Liver (tissue), 9 donors: Measurements from ENCODE around the gene OR10H4. TPM values are rescaled to one million over a fixed set of nuclear protein-coding genes. Genes with fewer than 3 reads are reported as not detected.

Experiments used
- DNase-seq: peaks from one replicate; pipeline ENCODE4 v3.0.0-alpha.2; 2017; ENCODE audit warnings: low spot score
- H3K27ac ChIP-seq, 2 donors: one replicate each; pipeline ENCODE4 v1.7.0; 2013; ENCODE audit warnings: inconsistent platforms in 2 of 2, low read length in 2 of 2, control low read depth in 1 of 2, low read depth in 1 of 2, mild to moderate bottlenecking in 1 of 2
- H3K27me3 ChIP-seq, 4 donors: one replicate each; pipeline versions ENCODE4 v1.6.1 to v1.7.0; 2013; ENCODE audit warnings: low read length in 3 of 4, inconsistent platforms in 1 of 4, mild to moderate bottlenecking in 1 of 4, moderate library complexity in 1 of 4; ENCODE audit not compliant: control insufficient read depth in 4 of 4, insufficient read depth in 4 of 4
- H3K36me3 ChIP-seq, 4 donors: one replicate each; pipeline versions ENCODE4 v1.6.1 to v1.7.0; 2013; ENCODE audit warnings: low read length in 3 of 4, mild to moderate bottlenecking in 3 of 4, low read depth in 1 of 4, moderate library complexity in 1 of 4; ENCODE audit not compliant: control insufficient read depth in 4 of 4, insufficient read depth in 3 of 4
- H3K4me1 ChIP-seq, 4 donors: one replicate each; pipeline versions ENCODE4 v1.6.1 to v1.7.0; 2013; ENCODE audit warnings: low read length in 3 of 4, mild to moderate bottlenecking in 3 of 4, moderate library complexity in 1 of 4; ENCODE audit not compliant: control insufficient read depth in 4 of 4, insufficient read depth in 4 of 4
- H3K4me3 ChIP-seq, 3 donors: one replicate each; pipeline versions ENCODE4 v1.6.1 to v1.7.0; 2013; ENCODE audit warnings: low read length in 3 of 3, control low read depth in 1 of 3, low read depth in 1 of 3, mild to moderate bottlenecking in 1 of 3
- H3K9ac ChIP-seq, 2 donors: one replicate each; pipeline ENCODE4 v1.7.0; 2013; ENCODE audit warnings: low read length in 2 of 2, mild to moderate bottlenecking in 2 of 2, moderate library complexity in 2 of 2, control low read depth in 1 of 2, low read depth in 1 of 2
- H3K9me3 ChIP-seq, 4 donors: one replicate each; pipeline versions ENCODE4 v1.6.1 to v1.7.0; 2013; ENCODE audit warnings: low read length in 3 of 4; ENCODE audit not compliant: control insufficient read depth in 4 of 4
- CTCF ChIP-seq: fragments of 150-350 bp; IDR thresholded peaks from 2 replicates; pipeline ENCODE4 v1.5.1; 2017; ENCODE audit warnings: improper control_type of control experiment, low read depth, low read length; ENCODE audit not compliant: missing input control
- EGR1 ChIP-seq, 2 donors: IDR thresholded peaks; 2 replicates each; pipeline ENCODE4 v1.6.1; 2016 to 2018; ENCODE audit warnings: antibody characterized with exemption in 2 of 2, low read depth in 2 of 2
- FOXA1 ChIP-seq: IDR thresholded peaks from 2 replicates; pipeline ENCODE4 v1.6.1; 2016; ENCODE audit warnings: antibody characterized with exemption
- FOXA2 ChIP-seq: IDR thresholded peaks from 2 replicates; pipeline ENCODE4 v1.6.1; 2016; ENCODE audit warnings: antibody characterized with exemption
- GABPA ChIP-seq, 2 donors: IDR thresholded peaks in 1 of 2; conservative IDR thresholded peaks in 1 of 2; 2 replicates each; pipeline ENCODE4 v1.6.1; 2016; ENCODE audit warnings: antibody characterized with exemption in 2 of 2, mild to moderate bottlenecking in 1 of 2, moderate library complexity in 1 of 2
- HNF4A ChIP-seq, 2 donors: conservative IDR thresholded peaks; 2 replicates each; pipeline ENCODE4 v1.6.1; 2016; ENCODE audit warnings: antibody characterized with exemption in 2 of 2, mild to moderate bottlenecking in 2 of 2
- HNF4G ChIP-seq: IDR thresholded peaks from 2 replicates; pipeline ENCODE4 v1.6.1; 2016; ENCODE audit warnings: antibody characterized with exemption
- JUND ChIP-seq, 2 donors: IDR thresholded peaks; 2 replicates each; pipeline ENCODE4 v1.6.1; 2016; ENCODE audit warnings: antibody characterized with exemption in 2 of 2
- MAX ChIP-seq: IDR thresholded peaks from 2 replicates; pipeline ENCODE4 v1.6.1; 2016; ENCODE audit warnings: antibody characterized with exemption
- NR2F2 ChIP-seq: IDR thresholded peaks from 2 replicates; pipeline ENCODE4 v1.6.1; 2016; ENCODE audit warnings: antibody characterized with exemption
- RAD21 ChIP-seq, 2 donors: IDR thresholded peaks; 2 replicates each; pipeline ENCODE4 v1.6.1; 2016; ENCODE audit warnings: antibody characterized with exemption in 2 of 2, mild to moderate bottlenecking in 2 of 2
- REST ChIP-seq: IDR thresholded peaks from 2 replicates; pipeline ENCODE4 v1.6.1; 2016; ENCODE audit warnings: antibody characterized with exemption, mild to moderate bottlenecking
- RXRA ChIP-seq, 2 donors: IDR thresholded peaks; 2 replicates each; pipeline ENCODE4 v1.6.1; 2017 to 2018; ENCODE audit warnings: antibody characterized with exemption in 2 of 2, mild to moderate bottlenecking in 1 of 2
- SP1 ChIP-seq: IDR thresholded peaks from 2 replicates; pipeline ENCODE4 v1.6.1; 2018; ENCODE audit warnings: antibody characterized with exemption, mild to moderate bottlenecking
- TAF1 ChIP-seq: conservative IDR thresholded peaks from 2 replicates; pipeline ENCODE4 v1.6.1; 2016; ENCODE audit warnings: antibody characterized with exemption, mild to moderate bottlenecking
- YY1 ChIP-seq: IDR thresholded peaks from 2 replicates; pipeline ENCODE4 v1.6.1; 2016; ENCODE audit warnings: antibody characterized with exemption, mild to moderate bottlenecking
- WGBS: extraction: QIAGEN DNeasy Blood & Tissue Kit; methylation state at CpG from one replicate; pipeline ENCODE4 v1.1.7; 2013; 5-methylcytosine and 5-hydroxymethylcytosine counted together
- polyA plus RNA-seq, 2 donors: library from polyadenylated mRNA; stranded (reverse) in 1 of 2; unstranded in 1 of 2; fragments of 200-250 nt in 1 of 2; fragments of >200 nt in 1 of 2; fragmentation: Nextera tagmentation in 1 of 2; extraction: Ambion mirVana in 1 of 2; gene quantifications; one replicate each; pipeline versions ENCODE4 v1.2.1 to v1.2.3, GENCODE V29; 2013 to 2015
- total RNA-seq, 2 donors: library from RNA; depleted of rRNA; stranded (reverse); fragments of >200 nt; gene quantifications; one replicate each; pipeline ENCODE4 v1.2.3, GENCODE V29; 2014
- TF ChIP-seq, protein P1 (sequence below): IDR thresholded peaks from 2 replicates; pipeline ENCODE4 v1.6.1; 2016; ENCODE audit warnings: antibody characterized with exemption
- TF ChIP-seq, protein P2 (sequence below): IDR thresholded peaks from 2 replicates; pipeline ENCODE4 v1.6.1; 2016; ENCODE audit warnings: antibody characterized with exemption
- donor health status: healthy.
- donor health status: healthy.
- donor health status: healthy.
- donor health status: healthy.
- donor health status: healthy.

Gene OR10H4
- total and polyA plus RNA-seq, 4 donors, result not detected

DNA sequence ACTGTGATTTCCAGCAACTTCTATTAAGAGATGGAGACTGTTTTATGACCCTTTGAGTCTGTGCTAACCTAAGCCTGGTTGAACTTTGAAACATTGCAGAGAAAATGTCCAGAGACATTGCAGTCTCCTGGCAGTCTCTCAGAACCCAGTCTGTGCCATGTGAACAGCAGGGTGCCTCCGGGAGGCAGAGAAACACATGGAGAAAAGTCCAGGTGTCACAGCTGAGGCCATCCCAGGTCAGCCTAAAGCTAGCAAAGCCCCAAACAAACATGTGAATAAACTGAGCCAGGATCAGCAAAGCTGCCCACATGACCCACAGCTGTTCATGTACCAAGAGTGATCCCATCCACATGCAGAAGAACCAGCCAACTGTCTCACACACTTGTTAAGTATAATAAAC lies 22.3 kb upstream of the OR10H4 start:
- H3K9ac ChIP-seq, result no peak overlapping the region
- H3K4me3 ChIP-seq, result no peak overlapping the region
- H3K27me3 ChIP-seq, result no peaks in the 10 kb centered on the region
- H3K27ac ChIP-seq, result peak overlapping the region; percentile 69 to 74
- H3K9me3 ChIP-seq, result no peaks in the 10 kb centered on the region
- no peak for DNase-seq
- WGBS, result 19% methylated on average over 1 of the region's 1 CpG
- H3K36me3 ChIP-seq, result peaks cover 0 to 25% (median 20%) of the 10 kb centered on the region in 4 donors
- TF ChIP-seq EGR1 (IDR thresholded peaks at IDR 0.05; ENCODE audit: low read depth in 2 of 2) (no peak), REST (peak; percentile 85), JUND (IDR thresholded peaks at IDR 0.05) (peak; percentile 62 to 93), YY1 (peak; percentile 76), NR2F2 (peak; percentile 83), GABPA (IDR thresholded peaks at IDR 0.05 in 1 of 2, conservative IDR thresholded peaks at IDR 0.05 in 1 of 2) (peak in 1 of 2 donors; percentile 59), SP1 (peak; percentile 93), FOXA2 (peak; percentile 47), HNF4A (conservative IDR thresholded peaks at IDR 0.05) (peak; percentile 98), CTCF (no peak), FOXA1 (peak; percentile 67), TAF1 (no peak), RXRA (IDR thresholded peaks at IDR 0.05) (peak; percentile 99), HNF4G (peak; percentile 93), RAD21 (IDR thresholded peaks at IDR 0.05) (peak; percentile 61 to 67), MAX (peak; percentile 97)
- TF ChIP-seq, protein P1, sequence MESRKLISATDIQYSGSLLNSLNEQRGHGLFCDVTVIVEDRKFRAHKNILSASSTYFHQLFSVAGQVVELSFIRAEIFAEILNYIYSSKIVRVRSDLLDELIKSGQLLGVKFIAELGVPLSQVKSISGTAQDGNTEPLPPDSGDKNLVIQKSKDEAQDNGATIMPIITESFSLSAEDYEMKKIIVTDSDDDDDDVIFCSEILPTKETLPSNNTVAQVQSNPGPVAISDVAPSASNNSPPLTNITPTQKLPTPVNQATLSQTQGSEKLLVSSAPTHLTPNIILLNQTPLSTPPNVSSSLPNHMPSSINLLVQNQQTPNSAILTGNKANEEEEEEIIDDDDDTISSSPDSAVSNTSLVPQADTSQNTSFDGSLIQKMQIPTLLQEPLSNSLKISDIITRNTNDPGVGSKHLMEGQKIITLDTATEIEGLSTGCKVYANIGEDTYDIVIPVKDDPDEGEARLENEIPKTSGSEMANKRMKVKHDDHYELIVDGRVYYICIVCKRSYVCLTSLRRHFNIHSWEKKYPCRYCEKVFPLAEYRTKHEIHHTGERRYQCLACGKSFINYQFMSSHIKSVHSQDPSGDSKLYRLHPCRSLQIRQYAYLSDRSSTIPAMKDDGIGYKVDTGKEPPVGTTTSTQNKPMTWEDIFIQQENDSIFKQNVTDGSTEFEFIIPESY, result peak; percentile 90
- TF ChIP-seq, protein P2, sequence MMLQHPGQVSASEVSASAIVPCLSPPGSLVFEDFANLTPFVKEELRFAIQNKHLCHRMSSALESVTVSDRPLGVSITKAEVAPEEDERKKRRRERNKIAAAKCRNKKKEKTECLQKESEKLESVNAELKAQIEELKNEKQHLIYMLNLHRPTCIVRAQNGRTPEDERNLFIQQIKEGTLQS, result no peak
- H3K4me1 ChIP-seq, result peaks cover 9 to 58% (median 37%) of the 10 kb centered on the region in 4 donors
